Stimulated activated CD4-positive, alpha-beta T cell treated with anti-CD3 and anti-CD28 coated beads, TNF-alpha, amount 100 ng/mL, for 4 hours (primary cell): ENCODE data around the gene LRIT1.

Experiments used
- DNase-seq, 3 experiments: peaks; one replicate each; pipeline ENCODE4 v3.0.0-alpha.2; 2020; ENCODE audit warnings: low read depth in 3 of 3

Gene LRIT1

DNA sequence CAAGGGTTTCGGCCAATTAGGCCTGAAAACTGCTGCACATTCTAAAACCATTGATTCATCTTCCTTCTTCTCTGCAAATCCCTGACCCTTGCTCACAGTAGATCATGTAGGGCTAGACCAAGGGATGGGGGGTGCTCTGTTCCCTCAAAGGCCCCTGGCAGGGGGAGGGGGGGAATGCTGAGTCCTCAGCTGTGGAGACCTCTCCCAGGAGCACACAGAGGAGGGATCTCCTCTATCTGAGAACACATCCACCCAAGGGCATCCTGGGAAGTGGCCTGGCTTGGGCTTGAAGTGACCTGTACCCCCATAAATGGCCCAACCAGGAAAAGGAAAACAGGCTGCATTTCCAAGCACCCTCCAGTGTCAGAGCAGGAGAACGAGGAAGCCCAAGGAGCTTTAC lies 48.0 kb downstream of the LRIT1 start:
- DNase-seq, result no peak

DNA sequence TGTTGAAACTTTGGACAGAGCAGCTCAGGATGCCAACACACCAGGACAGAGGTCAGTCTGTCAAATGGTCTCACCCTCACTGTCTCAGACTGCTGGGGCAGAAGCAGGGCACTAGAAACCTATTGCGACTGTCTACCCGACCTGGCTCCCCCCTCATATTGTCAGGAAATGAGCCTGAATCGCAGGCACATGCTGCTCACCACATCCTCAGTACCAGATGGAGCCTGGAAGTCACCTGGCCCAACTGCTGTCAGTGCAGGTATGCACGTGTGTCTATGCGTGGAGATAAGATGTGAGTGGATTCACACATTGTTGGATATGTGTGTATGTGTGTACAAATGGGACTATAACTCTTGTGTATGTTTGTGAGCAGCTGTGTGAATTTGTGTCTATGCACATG lies 50.2 kb downstream of the LRIT1 start:
- DNase-seq, result no peak

DNA sequence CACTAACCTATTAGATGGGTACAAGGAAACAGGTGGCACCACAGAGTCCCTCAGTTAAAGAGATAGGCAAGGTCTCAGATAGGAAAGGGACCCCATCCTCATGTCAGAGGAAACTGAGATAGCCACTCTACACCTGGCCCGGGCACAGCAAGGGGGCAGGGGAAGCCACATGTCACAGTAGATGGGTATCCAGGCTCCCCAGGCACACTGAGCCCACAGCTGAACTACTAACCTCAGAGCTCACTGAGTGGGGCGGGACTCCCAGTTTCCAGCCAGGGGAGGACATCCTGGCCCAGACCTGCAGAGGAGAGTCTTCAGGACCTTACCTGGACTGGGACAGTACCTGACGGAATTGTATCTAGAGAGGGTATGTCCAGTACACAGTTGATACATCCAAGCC lies 50.7 kb downstream of the LRIT1 start:
- no peak for DNase-seq

DNA sequence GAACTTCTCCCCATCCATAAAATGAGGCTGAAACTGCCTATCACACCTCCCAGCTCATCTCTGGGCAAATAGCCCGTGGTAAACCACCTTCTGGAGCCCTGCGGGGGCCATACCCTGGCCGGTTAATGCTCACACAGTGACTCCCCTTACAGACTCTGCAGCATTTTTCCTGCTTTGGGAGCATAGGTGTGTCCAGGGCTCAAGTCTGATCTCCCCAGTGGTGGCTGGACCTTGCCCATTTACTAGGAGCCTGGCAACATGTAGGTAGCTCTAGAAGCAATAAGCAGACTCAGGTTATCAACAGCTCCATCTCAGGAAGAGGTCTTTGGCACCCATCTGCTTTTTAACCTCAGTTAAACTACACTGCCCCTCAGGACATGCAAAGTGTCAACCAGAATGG lies 52.5 kb downstream of the LRIT1 start:
- DNase-seq, result no peak

- DNase-seq, result no peak
These were observed 55.7 kb downstream of the LRIT1 start for GRCh38 chr10:84185526-84186175.

DNA sequence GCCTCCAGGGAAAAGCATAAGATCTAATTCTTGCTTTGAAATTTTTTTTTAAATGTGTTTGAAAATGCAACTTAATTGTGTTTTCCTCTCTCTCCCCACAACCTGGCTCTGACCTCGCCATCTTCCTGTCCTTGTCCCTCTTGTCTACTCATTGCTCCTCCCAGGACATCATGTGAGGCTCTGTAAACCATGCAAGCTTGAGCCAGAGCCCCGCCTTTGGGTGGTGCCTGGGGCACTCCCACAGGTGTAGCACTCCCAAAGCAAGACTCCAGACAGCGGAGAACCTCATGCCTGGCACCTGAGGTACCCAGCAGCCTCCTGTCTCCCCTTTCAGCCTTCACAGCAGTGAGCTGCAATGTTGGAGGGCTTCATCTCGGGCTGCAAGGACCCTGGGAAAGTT lies 56.8 kb downstream of the LRIT1 start:
- no peak for DNase-seq

DNA sequence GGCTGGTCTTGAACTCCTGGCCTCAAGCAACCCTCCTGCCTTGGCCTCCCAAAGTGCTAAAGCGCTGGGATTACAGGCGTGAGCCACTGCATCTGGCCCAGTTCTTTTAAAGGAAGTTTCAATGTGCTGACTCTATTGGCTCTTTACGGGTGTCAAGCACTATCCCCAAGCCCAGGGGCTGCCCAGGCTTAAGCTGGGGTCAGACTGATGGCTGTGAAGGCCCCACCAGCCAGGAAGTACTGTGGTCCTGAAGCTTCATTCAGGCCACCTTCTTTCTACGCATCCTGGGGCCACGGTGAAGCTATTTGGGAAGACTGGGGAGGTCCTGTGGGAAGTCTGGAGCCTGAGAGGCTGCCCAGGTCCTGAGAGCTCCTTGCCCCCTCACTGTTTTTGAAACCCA lies 59.7 kb downstream of the LRIT1 start:
- DNase-seq, result no peak
